Lower leg skin (tissue), 3 donors: ENCODE measurements around the gene MAGI2.

Source experiments
- CTCF ChIP-seq, 3 donors: fragments of 450-650 bp; IDR thresholded peaks; one replicate each; pipeline ENCODE4 v1.5.1; 2016; ENCODE audit warnings: antibody characterized with exemption in 3 of 3, mild to moderate bottlenecking in 3 of 3, moderate library complexity in 2 of 3
- POLR2A ChIP-seq, 2 donors: fragments of 450-650 bp; IDR thresholded peaks; one replicate each; pipeline ENCODE4 v1.6.1; 2016 to 2017; ENCODE audit warnings: antibody characterized with exemption in 2 of 2, mild to moderate bottlenecking in 1 of 2, moderate library complexity in 1 of 2

- no peak for TF ChIP-seq CTCF (IDR thresholded peaks at IDR 0.05)
- no peak for TF ChIP-seq POLR2A (IDR thresholded peaks at IDR 0.05)
Observed at GRCh38 chr7:79284211-79284610, 169.3 kb downstream of the MAGI2 start.
